Measurements from ENCODE around the gene CAB39. TPM values are rescaled to one million over a fixed set of nuclear protein-coding genes. Genes with fewer than 3 reads are reported as not detected.
"Not testable (repeated sequence)": the region's sequence is repeated elsewhere in the genome, so short reads cannot be mapped to it uniquely, and the experiment has no call there.

The CAB39 gene
- polyA plus RNA-seq, 1 donor, result 62.3 TPM

DNA sequence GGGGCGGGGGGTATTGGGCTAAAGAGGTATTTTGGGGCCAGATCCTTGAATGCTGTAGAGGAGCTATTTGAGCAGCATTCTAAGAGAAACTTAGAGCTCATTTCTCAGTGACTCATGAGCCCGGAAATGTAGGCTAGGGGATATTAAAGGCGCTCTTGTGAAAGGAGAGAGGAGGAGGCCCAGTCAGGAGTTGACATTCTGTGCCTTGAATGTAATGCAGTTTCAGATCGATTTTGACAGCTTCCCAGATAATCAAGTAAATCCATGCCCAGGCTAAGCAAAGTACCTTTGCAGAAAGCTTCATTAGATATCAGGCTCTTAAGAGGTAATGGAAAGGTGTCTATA, 1.5 kb downstream of the CAB39 start:
- no peak for DNase-seq (ENCODE audit: low read depth)

DNA sequence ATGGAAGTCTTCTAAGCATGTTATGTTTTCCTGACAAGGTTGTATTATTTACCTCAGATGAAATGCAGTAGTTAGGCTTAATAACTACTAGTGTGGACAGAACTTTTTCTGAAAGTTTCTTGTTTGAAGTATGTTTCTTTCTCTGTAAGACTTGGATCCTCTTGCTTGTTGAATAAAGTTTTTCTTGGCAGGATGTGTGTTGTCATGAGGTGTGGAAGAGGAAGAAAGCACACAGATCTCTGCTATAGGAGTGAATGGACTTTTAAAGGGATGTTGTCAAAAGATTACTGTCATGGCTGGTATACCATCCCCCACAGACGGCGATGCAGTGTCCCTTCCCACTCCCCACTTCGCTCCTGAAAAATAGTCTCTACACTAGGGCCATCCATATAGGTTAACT, 2.6 kb downstream of the CAB39 start:
- DNase-seq (ENCODE audit: low read depth), result no peak

DNA sequence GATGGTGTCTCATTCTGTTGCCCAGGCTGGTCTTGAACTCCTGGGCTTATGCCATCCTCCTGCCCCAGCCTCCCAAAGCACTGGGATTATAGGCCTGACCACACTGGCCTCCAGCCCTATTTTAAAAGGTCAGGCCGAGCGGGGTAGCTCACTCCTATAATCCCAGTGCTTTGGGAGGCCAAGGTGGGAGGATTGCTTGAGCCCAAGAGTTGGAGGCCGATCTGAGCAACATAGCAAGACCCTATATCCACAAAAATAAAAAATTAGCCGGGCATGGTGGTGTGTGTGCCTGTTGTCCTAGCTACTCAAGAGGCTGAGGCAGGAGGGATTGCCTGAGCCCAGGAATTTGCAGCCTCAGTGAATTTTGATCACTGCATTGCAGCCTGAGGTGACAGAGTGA, 3.9 kb downstream of the CAB39 start:
- no peak for DNase-seq (ENCODE audit: low read depth)

DNA sequence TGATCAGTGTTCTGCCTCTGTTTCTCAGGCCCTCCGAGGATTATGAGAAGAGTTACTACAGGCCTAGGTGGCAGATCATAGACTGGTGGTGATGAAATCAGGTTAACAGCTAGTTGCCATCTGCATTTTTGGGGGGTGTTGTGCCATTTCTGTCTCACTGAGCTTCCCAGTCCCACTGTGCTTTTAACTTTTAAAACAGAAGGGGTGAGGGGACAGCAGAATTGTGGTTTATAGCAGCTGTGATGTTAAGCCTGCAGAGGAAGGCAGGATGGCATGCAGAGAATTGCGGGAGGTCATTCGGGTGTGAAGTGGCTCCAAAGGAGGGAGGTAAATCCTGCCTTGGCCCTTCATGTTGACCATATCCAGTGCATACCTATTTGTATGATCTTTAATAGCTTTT, 5.0 kb downstream of the CAB39 start:
- no peak for DNase-seq (ENCODE audit: low read depth)

DNA sequence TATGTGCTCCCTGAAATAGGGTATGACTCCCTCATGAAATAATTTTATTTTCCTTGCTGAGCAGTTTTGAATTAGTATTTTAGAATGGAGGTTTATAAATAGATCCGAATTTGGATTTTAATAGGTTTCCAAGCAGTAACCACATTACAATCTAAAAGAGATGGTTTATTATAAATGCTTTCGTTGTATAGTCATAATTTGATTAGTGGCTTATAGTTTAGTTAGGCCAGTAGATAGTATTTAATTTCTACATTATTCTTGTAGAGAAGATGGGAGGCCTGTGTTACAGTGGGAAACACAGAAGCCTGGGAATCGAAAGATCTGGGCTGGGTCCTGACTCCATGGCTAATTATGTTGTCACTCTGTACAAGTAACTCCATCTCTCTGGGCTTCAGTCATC, 6.7 kb downstream of the CAB39 start:
- DNase-seq (ENCODE audit: low read depth), result no peak

- DNase-seq (ENCODE audit: low read depth), result no peak
Measured at GRCh38 chr2:230721712-230722111, 9.1 kb downstream of the CAB39 start.

DNA sequence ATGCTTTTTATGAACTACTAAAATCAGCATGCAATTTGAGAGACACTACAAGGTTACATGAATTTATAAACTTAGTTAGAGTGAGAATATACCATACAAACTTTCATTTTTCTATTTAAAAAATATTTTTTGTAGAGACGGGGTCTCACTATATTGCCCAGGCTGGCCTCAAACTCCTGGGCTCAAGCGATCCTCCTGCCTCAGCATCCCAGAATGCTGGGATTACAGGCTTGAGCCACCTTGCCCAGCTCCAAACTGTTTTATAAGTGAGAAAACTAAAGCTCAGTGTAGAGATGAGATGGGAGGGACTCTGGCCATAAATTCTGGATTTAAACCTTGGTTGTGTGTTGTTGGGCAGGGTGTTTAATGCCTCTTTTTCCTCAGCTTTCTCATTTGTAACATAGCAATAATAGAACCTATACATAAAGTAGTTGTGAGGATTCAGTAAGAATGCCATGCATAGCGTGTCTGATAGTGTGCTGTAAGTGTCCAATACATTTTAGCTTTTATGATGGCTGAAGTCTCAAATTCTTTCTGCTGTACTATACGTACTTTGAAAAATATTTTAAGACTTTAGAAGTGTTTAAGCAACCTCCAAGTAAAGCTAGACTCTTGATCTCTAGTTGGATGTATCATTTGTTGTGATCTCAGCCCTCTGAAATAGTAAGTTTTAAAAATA, 9.7 kb downstream of the CAB39 start:
- no peak for DNase-seq (ENCODE audit: low read depth)

DNA sequence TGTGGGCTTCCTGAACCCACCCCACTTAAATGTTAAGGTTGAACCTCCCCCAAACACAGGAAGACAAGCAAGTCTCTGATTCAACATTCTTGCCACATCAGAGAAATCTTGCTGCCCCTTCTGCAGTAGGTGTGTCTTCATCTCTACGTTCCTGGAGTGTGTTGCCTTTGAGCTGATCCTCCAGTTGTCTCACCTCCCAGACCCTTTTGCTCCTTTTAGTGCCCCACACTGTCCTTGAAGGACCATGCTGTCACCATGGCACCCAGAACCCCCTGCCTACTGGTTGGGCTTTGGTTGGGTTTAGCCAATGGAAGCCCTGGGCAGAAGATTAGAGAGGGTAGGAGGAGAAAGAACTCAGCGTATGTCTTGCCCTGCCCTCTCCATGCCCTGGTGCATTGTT, 10.7 kb downstream of the CAB39 start:
- no peak for DNase-seq (ENCODE audit: low read depth)

DNA sequence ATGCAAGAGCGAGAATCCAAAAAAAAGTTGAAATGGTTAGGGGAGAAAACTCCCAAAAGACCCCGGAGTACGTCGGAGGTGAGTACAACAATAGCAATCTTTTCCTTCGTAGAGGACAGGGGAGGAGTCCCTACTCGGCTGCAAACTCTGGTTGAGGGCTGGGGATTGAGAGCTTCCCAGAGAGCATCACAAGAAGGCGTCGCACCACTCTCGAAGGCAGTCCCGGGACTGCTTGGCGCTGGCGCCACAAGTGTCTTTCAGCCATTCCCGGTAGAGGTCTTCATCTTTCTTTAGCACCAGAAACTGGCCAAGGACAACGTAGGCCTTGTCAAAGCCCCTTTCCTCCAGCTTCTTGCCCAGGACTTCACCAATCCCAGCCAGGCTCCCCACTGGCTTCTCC, 12.3 kb downstream of the CAB39 start:
- not testable (repeated sequence) for DNase-seq (ENCODE audit: low read depth)

DNA sequence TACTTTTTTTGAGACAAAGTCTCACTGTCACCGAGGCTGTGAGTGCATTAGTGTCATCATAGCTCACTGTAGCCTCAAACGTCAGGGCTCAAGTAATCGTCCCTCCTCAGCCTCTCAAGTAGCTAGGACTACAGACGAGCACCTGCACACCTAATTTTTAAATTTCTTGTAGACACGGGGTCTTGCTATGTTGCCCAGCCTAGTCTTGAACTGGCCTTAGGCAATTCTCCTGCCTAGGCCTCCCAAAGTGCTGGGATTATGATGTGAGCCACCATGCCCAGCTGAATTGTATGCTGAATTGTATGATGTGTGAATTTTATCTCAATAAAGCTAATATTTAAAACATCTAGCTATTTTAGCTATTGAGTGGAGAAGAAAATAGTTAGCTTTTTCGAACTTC, 18.9 kb downstream of the CAB39 start:
- DNase-seq (ENCODE audit: low read depth), result no peak

DNA sequence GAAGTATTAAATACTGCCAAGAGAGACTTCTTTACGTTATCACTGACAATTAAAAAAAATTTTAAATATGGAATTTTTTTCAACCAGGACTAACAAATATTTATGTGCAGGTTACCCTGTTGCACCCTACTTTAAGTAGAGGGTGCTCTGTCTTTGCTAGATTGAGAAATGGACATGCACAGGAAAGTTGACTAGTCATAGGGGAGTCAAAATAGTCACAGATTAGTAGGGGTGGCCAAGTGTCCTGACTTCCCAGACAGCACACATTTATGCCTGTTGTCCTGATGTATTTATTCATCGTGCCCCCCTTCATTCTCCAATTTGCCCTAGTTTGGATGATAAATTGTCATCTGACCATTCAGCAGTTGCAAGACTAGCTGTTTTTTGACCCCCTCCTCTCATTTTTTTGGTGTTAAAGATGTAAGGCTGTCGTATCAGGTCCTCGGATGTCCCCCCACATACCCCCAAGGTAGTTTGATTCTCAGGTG, 20.3 kb downstream of the CAB39 start:
- DNase-seq (ENCODE audit: low read depth), result no peak

DNA sequence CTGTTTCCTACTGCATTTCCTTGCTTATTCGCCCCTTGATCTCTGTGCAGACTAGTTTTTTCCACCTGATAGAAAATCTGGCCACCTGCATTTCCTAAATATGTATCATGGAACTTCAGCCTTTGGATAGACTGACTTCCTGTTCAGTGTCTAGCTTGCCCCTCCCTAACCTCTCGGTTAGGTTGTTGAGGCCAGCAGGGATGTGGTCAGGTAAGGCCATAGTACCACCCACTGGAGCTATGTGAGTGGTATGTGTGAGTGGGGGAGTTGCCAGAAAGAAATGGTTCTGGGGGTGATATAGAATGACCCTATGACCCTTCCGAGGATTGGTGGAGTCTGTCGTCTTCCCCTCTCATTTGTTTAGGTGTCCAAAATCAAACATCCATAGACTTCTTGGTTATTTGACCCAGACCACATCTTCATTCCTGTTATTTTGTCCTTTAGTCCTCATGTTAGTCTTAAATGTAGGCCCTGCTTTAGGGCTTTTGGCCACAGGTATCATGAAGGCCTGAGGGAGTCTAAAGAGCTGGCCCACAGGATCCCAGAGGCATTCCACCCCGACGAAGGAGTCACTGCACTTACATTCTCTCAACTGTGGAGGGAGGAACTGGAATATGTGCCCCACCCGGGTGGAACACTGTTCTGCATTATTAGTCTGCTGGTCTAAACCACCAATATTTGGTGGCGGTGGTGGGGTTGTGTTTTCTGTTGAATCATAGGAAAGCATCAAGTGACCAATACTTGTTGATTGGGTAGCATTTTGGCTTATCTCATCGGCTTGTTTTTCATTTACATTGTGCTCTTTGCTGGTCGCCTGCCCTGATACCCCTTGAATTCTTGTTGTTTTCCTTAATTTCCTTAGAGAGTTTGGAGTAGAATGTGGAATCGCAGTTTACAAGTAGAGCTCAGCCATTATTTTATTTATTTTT, 21.9 kb downstream of the CAB39 start:
- no peak for DNase-seq (ENCODE audit: low read depth)

DNA sequence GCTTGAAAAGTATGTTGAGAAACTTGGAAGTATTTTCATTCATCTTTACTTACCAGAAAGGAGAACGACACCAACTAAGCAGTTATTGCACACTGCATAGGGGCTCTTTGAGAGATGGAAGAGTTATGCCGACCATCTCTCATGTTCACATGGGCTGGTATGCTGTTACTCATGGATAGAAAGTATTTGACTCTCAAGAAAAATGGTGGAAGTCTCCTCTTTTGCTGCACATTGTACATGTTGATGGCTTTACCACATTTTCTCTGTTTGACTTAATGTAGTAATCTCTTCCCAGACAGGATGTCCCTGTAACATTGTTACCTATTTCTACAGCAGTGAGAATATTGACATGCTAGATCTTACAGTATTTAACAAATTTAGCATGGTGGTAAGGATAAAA, 23.2 kb downstream of the CAB39 start:
- no peak for DNase-seq (ENCODE audit: low read depth)

- no peak for DNase-seq (ENCODE audit: low read depth)
Measured at GRCh38 chr2:230737300-230737699, 24.7 kb downstream of the CAB39 start.

DNA sequence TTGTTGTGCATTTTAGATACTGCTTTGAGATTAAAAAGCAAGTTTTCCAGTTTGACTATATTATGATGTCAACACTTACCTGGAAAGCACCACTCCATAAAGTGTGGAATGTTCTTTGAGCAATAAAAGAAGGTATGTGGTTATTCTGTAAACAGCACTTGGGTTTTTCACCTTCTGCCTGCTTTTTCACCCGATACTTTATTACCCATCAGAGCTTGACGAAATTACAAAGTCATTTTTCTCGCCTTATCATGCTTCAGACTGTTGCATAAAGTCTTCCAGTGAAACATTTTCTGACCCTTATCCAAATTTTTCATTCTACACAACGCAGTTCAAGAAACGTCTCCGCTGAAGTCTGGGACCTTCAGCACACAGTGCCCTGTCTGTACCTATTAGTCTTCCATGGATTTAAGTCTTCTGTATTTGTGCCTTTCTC, 25.2 kb downstream of the CAB39 start:
- DNase-seq (ENCODE audit: low read depth), result no peak

GRCh38 chr2:230738391-230738811, 25.8 kb downstream of the CAB39 start:
- no peak for DNase-seq (ENCODE audit: low read depth)

DNA sequence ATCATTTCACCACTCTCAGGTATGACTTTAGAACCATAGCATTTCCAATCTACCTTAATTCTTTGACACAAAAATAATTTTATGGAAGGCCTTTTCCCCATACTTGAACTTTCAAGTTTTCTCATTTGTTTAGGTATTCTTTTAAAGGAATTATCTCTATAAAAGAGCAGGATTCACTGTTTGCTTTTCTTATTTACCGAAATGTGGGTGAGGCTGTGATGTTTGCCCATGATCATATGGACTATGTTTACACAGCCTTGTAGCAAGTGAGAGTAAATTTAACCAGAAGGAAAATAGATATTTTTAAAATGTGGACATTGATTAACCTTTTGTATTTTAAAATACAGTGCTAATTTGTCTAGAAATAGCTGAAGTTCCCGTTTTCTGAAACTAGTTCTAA, 26.3 kb downstream of the CAB39 start:
- DNase-seq (ENCODE audit: low read depth), result no peak

GRCh38 chr2:230739961-230740360, 27.3 kb downstream of the CAB39 start:
- no peak for DNase-seq (ENCODE audit: low read depth)

GRCh38 chr2:230742781-230743180, 30.1 kb downstream of the CAB39 start:
- no peak for DNase-seq (ENCODE audit: low read depth)

DNA sequence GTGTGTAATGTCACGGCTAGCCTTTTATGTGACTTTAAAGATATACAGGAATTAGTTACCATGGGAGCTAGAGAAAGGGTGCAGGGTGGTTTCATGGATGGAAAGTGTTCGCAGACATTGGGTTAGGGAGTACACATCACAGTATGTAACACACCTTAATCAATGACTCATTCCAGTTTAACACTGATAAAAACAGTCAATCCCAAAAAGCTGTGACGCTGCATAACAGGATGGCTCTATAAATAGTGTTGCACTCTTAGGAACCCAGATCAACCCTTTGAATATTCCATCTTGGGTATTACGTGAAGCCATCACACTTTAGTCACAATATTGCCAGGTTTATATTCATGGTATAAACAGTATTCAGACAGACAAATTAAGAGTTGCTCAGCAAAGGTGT, 33.6 kb downstream of the CAB39 start:
- no peak for DNase-seq (ENCODE audit: low read depth)

- no peak for DNase-seq (ENCODE audit: low read depth)
Measured at GRCh38 chr2:230748087-230748486, 35.4 kb downstream of the CAB39 start.

- no peak for DNase-seq (ENCODE audit: low read depth)
Measured at GRCh38 chr2:230749111-230749510, 36.5 kb downstream of the CAB39 start.

DNA sequence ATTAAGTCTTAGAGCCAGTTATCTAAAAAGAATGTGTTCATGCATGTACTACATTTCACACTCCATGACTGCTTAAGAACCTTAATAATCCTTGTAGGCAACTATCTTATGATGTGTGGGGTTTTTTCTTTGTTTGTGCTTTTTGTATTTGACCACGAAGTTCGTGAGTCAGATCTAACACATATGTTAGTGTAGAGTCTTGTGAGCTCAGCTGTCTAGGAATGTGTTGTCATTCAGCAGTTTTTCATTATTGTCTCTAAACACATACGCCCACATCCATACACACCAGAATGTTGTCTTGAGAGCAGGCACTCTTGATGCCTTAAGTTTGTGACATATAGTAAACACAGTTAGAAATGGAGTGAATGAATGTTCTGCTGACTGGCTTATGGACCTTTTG, 38.4 kb downstream of the CAB39 start:
- no peak for DNase-seq (ENCODE audit: low read depth)

Measured in forelimb muscle (tissue), 1 donor.